ENCODE measurements around the gene JAG1. TPM values are rescaled to one million over a fixed set of nuclear protein-coding genes. Genes with fewer than 3 reads are reported as not detected.
A peak's percentile ranks its signal among the peaks of the same experiment; 100 is the strongest.

Gene JAG1
- polyA plus RNA-seq, 1 donor (not counting 4 experiments of a cell fraction or from before 2014, with no cell fraction given): 84.2 TPM

GRCh38 chr20:10680571-10680970 is 6.8 kb upstream of the JAG1 start:
- H4K20me1 ChIP-seq (ENCODE audit: control insufficient read depth, extremely low read depth, insufficient read depth, low read length): no peaks in the 10 kb centered on the region
- H2AFZ ChIP-seq (ENCODE audit: control insufficient read depth, low read length): no peak overlapping the region
- H3K27me3 ChIP-seq (ENCODE audit: control insufficient read depth, extremely low read depth, insufficient read depth, low read length): no peaks in the 10 kb centered on the region
- H3K79me2 ChIP-seq (ENCODE audit: control insufficient read depth, insufficient read depth, low read length): peaks cover under 1% of the 10 kb centered on the region
- no peak overlapping the region for H3K9ac ChIP-seq (ENCODE audit: control insufficient read depth, extremely low read depth, insufficient read depth, low read length)
- dilution Hi-C loops (cut with MboI; ENCODE audit: extremely low pct_ligation_motif_present, low sequenced_read_pairs): no loop called here
- no peaks in the 10 kb centered on the region for H3K9me1 ChIP-seq (ENCODE audit: control insufficient read depth, extremely low read depth, insufficient read depth, low read length)
- no peaks in the 10 kb centered on the region for H3K9me3 ChIP-seq (ENCODE audit: control insufficient read depth, low read depth, low read length)
- H3K27ac ChIP-seq (ENCODE audit: control insufficient read depth, insufficient read depth, low read length): no peak overlapping the region
- no peak overlapping the region for H3K4me3 ChIP-seq (ENCODE audit: control insufficient read depth in 2 of 3, extremely low read depth in 1 of 3, insufficient read depth in 2 of 3, low read depth in 1 of 3, low read length in 3 of 3)
- H3K36me3 ChIP-seq (ENCODE audit: control insufficient read depth in 2 of 2, extremely low read depth in 1 of 2, insufficient read depth in 2 of 2, low read length in 2 of 2): no peaks in the 10 kb centered on the region
- FAIRE-seq (peak; percentile 43), DNase-seq (ENCODE audit: low read depth, low spot score) (no peak)
- H3K4me1 ChIP-seq (ENCODE audit: control insufficient read depth, extremely low read depth, insufficient read depth, low read length): peaks cover 20% of the 10 kb centered on the region
- H3K4me2 ChIP-seq (ENCODE audit: control insufficient read depth, extremely low read depth, insufficient read depth, low read depth, low read length): no peak overlapping the region
- no peak for TF ChIP-seq EZH2 (IDR thresholded peaks at IDR 0.05; ENCODE audit: low read length)
- TF ChIP-seq, protein P1, sequence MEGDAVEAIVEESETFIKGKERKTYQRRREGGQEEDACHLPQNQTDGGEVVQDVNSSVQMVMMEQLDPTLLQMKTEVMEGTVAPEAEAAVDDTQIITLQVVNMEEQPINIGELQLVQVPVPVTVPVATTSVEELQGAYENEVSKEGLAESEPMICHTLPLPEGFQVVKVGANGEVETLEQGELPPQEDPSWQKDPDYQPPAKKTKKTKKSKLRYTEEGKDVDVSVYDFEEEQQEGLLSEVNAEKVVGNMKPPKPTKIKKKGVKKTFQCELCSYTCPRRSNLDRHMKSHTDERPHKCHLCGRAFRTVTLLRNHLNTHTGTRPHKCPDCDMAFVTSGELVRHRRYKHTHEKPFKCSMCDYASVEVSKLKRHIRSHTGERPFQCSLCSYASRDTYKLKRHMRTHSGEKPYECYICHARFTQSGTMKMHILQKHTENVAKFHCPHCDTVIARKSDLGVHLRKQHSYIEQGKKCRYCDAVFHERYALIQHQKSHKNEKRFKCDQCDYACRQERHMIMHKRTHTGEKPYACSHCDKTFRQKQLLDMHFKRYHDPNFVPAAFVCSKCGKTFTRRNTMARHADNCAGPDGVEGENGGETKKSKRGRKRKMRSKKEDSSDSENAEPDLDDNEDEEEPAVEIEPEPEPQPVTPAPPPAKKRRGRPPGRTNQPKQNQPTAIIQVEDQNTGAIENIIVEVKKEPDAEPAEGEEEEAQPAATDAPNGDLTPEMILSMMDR (optimal IDR thresholded peaks at IDR 0.05 in 1 of 3, IDR thresholded peaks at IDR 0.05 in 1 of 3, conservative IDR thresholded peaks at IDR 0.05 in 1 of 3; ENCODE audit: extremely low read depth in 1 of 3, insufficient read depth in 2 of 3, low read length in 3 of 3): no peak

GRCh38 chr20:10679269-10679668 is 5.5 kb upstream of the JAG1 start:
- DNase-seq (ENCODE audit: low read depth, low spot score) (no peak), FAIRE-seq (no peak)
- H3K4me2 ChIP-seq (ENCODE audit: control insufficient read depth, extremely low read depth, insufficient read depth, low read depth, low read length): peak overlapping the region; percentile 29
- H3K9me3 ChIP-seq (ENCODE audit: control insufficient read depth, low read depth, low read length): no peaks in the 10 kb centered on the region
- H3K4me3 ChIP-seq (ENCODE audit: control insufficient read depth in 2 of 3, extremely low read depth in 1 of 3, insufficient read depth in 2 of 3, low read depth in 1 of 3, low read length in 3 of 3): no peak overlapping the region
- no peaks in the 10 kb centered on the region for H3K36me3 ChIP-seq (ENCODE audit: control insufficient read depth in 2 of 2, extremely low read depth in 1 of 2, insufficient read depth in 2 of 2, low read length in 2 of 2)
- H3K79me2 ChIP-seq (ENCODE audit: control insufficient read depth, insufficient read depth, low read length): peaks cover 4% of the 10 kb centered on the region
- no peaks in the 10 kb centered on the region for H4K20me1 ChIP-seq (ENCODE audit: control insufficient read depth, extremely low read depth, insufficient read depth, low read length)
- H3K4me1 ChIP-seq (ENCODE audit: control insufficient read depth, extremely low read depth, insufficient read depth, low read length): peaks cover 23% of the 10 kb centered on the region
- TF ChIP-seq EZH2 (IDR thresholded peaks at IDR 0.05; ENCODE audit: low read length): no peak
- TF ChIP-seq, protein P1 (optimal IDR thresholded peaks at IDR 0.05 in 1 of 3, IDR thresholded peaks at IDR 0.05 in 1 of 3, conservative IDR thresholded peaks at IDR 0.05 in 1 of 3; ENCODE audit: extremely low read depth in 1 of 3, insufficient read depth in 2 of 3, low read length in 3 of 3): no peak
- no peak overlapping the region for H2AFZ ChIP-seq (ENCODE audit: control insufficient read depth, low read length)
- peak overlapping the region; percentile 15 for H3K27ac ChIP-seq (ENCODE audit: control insufficient read depth, insufficient read depth, low read length)
- H3K9me1 ChIP-seq (ENCODE audit: control insufficient read depth, extremely low read depth, insufficient read depth, low read length): no peaks in the 10 kb centered on the region
- dilution Hi-C loops (cut with MboI; ENCODE audit: extremely low pct_ligation_motif_present, low sequenced_read_pairs): no loop called here
- H3K9ac ChIP-seq (ENCODE audit: control insufficient read depth, extremely low read depth, insufficient read depth, low read length): no peak overlapping the region
- no peaks in the 10 kb centered on the region for H3K27me3 ChIP-seq (ENCODE audit: control insufficient read depth, extremely low read depth, insufficient read depth, low read length)
